ENCODE measurements around the gene ZNF45.

Gene ZNF45

GRCh38 chr19:43910884-43911283, 24.2 kb downstream of the ZNF45 start:
- Histone ChIP-seq H3K27ac (replicated peaks) (no peak overlapping the region), H3K27me3 (ENCODE audit: insufficient read depth, poor library complexity, severe bottlenecking) (no peaks in the 10 kb centered on the region), H3K4me3 (replicated peaks; ENCODE audit: insufficient read depth, low read length) (no peak overlapping the region)
- DNase-seq (ENCODE audit: low read depth in 1 of 2, low spot score in 1 of 2), result no peak
- TF ChIP-seq SPI1 (IDR thresholded peaks at IDR 0.05; ENCODE audit: borderline replicate concordance, low read depth) (no peak), GABPA (IDR thresholded peaks at IDR 0.05; ENCODE audit: low read depth) (no peak), REST (IDR thresholded peaks at IDR 0.05; ENCODE audit: insufficient replicate concordance, low read depth) (no peak), POLR2AphosphoS5 (IDR thresholded peaks at IDR 0.05; ENCODE audit: low read depth) (no peak)
- TF ChIP-seq, protein P1, sequence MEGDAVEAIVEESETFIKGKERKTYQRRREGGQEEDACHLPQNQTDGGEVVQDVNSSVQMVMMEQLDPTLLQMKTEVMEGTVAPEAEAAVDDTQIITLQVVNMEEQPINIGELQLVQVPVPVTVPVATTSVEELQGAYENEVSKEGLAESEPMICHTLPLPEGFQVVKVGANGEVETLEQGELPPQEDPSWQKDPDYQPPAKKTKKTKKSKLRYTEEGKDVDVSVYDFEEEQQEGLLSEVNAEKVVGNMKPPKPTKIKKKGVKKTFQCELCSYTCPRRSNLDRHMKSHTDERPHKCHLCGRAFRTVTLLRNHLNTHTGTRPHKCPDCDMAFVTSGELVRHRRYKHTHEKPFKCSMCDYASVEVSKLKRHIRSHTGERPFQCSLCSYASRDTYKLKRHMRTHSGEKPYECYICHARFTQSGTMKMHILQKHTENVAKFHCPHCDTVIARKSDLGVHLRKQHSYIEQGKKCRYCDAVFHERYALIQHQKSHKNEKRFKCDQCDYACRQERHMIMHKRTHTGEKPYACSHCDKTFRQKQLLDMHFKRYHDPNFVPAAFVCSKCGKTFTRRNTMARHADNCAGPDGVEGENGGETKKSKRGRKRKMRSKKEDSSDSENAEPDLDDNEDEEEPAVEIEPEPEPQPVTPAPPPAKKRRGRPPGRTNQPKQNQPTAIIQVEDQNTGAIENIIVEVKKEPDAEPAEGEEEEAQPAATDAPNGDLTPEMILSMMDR (IDR thresholded peaks at IDR 0.05; ENCODE audit: insufficient read depth, low read length), result no peak

DNA sequence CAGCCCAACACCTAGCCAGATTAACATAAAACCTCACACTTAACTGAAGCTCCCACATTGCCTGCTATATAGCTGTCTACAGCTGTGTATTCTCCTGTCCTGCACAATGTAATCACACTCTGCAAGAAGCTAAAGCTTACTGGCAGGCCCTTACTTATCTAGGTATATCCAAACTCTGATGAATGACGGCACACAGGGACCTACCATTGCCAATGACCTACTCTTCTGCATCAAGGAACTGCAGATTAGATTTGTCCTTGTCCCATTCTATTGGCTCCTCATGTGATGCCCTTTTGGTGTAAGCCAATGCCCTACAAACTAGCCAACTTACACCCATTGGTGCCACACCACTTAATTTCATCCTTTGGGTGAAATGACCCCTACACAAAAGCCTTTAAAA, 26.4 kb downstream of the ZNF45 start:
- TF ChIP-seq SPI1 (IDR thresholded peaks at IDR 0.05; ENCODE audit: borderline replicate concordance, low read depth) (no peak), REST (IDR thresholded peaks at IDR 0.05; ENCODE audit: insufficient replicate concordance, low read depth) (no peak), POLR2AphosphoS5 (IDR thresholded peaks at IDR 0.05; ENCODE audit: low read depth) (no peak), GABPA (IDR thresholded peaks at IDR 0.05; ENCODE audit: low read depth) (no peak)
- TF ChIP-seq, protein P1 (IDR thresholded peaks at IDR 0.05; ENCODE audit: insufficient read depth, low read length), result no peak

DNA sequence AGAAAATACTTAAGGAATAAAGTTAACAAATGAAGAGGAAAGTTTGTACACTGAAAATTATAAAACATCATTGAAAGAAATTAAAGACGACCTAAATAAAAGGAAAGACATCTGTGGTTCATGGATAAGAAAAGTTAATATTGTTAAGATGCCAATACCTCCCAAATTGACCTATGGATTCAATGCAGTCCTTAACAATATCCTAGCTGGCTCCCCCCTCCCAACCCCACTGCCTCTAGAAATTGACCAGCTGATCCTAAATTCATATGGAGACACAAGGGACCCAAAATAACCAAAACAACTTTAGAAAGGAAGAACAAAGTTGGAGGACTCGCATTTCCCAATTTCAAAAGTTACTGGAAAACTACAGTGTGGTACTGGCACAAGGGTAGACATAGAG, 28.3 kb downstream of the ZNF45 start:
- Histone ChIP-seq H3K27ac (replicated peaks) (no peak overlapping the region), H3K4me3 (replicated peaks; ENCODE audit: insufficient read depth, low read length) (no peak overlapping the region), H3K27me3 (ENCODE audit: insufficient read depth, poor library complexity, severe bottlenecking) (no peaks in the 10 kb centered on the region)
- DNase-seq (ENCODE audit: low read depth in 1 of 2, low spot score in 1 of 2), result no peak
- TF ChIP-seq GABPA (IDR thresholded peaks at IDR 0.05; ENCODE audit: low read depth) (no peak), POLR2AphosphoS5 (IDR thresholded peaks at IDR 0.05; ENCODE audit: low read depth) (no peak), REST (IDR thresholded peaks at IDR 0.05; ENCODE audit: insufficient replicate concordance, low read depth) (no peak), SPI1 (IDR thresholded peaks at IDR 0.05; ENCODE audit: borderline replicate concordance, low read depth) (no peak)
- TF ChIP-seq, protein P1 (IDR thresholded peaks at IDR 0.05; ENCODE audit: insufficient read depth, low read length), result no peak

More for the DNA sequence above, 26.4 kb downstream of the ZNF45 start:
- no peak for DNase-seq (ENCODE audit: low read depth in 1 of 2, low spot score in 1 of 2)
- H3K4me3 ChIP-seq (replicated peaks; ENCODE audit: insufficient read depth, low read length), result no peak overlapping the region
- no peaks in the 10 kb centered on the region for H3K27me3 ChIP-seq (ENCODE audit: insufficient read depth, poor library complexity, severe bottlenecking)
- H3K27ac ChIP-seq (replicated peaks), result no peak overlapping the region

Measured in HL-60 (cell line).